Stimulated activated CD4-positive, alpha-beta T cell treated with anti-CD3 and anti-CD28 coated beads, TNF-alpha, amount 100 ng/mL, for 1 hour (primary cell): ENCODE data around the gene OR4F6.
"Not testable (repeated sequence)": the region's sequence is repeated elsewhere in the genome, so short reads cannot be mapped to it uniquely, and the experiment has no call there.

Experiments used
- DNase-seq, 3 donors: peaks; one replicate each; pipeline ENCODE4 v3.0.0-alpha.2; 2020; ENCODE audit warnings: low read depth in 3 of 3, low spot score in 1 of 3

Gene OR4F6

GRCh38 chr15:101803209-101803608 lies at the start of gene OR4F6:
TSS of gene OR4F6 (plus strand) at chr15:101803509. CDS start at chr15:101805720, 2,211 bp downstream.
- no peak for DNase-seq

- DNase-seq = not testable (repeated sequence)
Measured at GRCh38 chr15:101764669-101765339, 38.5 kb upstream of the OR4F6 start.

GRCh38 chr15:101765340-101765671 lies 38.0 kb upstream of the OR4F6 start:
- not testable (repeated sequence) for DNase-seq

GRCh38 chr15:101765772-101766456 lies 37.4 kb upstream of the OR4F6 start:
- DNase-seq = no peak

- not testable (repeated sequence) for DNase-seq
Measured at GRCh38 chr15:101767083-101767640, 36.1 kb upstream of the OR4F6 start.

- no peak for DNase-seq
Measured at GRCh38 chr15:101772921-101773320, 30.4 kb upstream of the OR4F6 start.

GRCh38 chr15:101773496-101774100 lies 29.7 kb upstream of the OR4F6 start:
- DNase-seq = no peak

GRCh38 chr15:101775136-101775535 lies 28.2 kb upstream of the OR4F6 start:
- no peak for DNase-seq

- not testable (repeated sequence) for DNase-seq
Measured at GRCh38 chr15:101778576-101778975, 24.7 kb upstream of the OR4F6 start.

GRCh38 chr15:101780225-101780624 lies 23.1 kb upstream of the OR4F6 start:
- DNase-seq = not testable (repeated sequence)

- DNase-seq = no peak
Measured at GRCh38 chr15:101781928-101782327, 21.4 kb upstream of the OR4F6 start.

GRCh38 chr15:101784644-101785043 lies 18.7 kb upstream of the OR4F6 start:
- no peak for DNase-seq

GRCh38 chr15:101786422-101786821 lies 16.9 kb upstream of the OR4F6 start:
- DNase-seq = not testable (repeated sequence)

GRCh38 chr15:101788001-101788400 lies 15.3 kb upstream of the OR4F6 start:
- DNase-seq = not testable (repeated sequence)

GRCh38 chr15:101788503-101789269 lies 14.6 kb upstream of the OR4F6 start:
- not testable (repeated sequence) for DNase-seq

GRCh38 chr15:101790748-101791147 lies 12.6 kb upstream of the OR4F6 start:
- DNase-seq = not testable (repeated sequence)

GRCh38 chr15:101793981-101794380 lies 9.3 kb upstream of the OR4F6 start:
- not testable (repeated sequence) for DNase-seq

- no peak for DNase-seq
Measured at GRCh38 chr15:101795455-101795854, 7.9 kb upstream of the OR4F6 start.

GRCh38 chr15:101799665-101800064 lies 3.6 kb upstream of the OR4F6 start:
- no peak for DNase-seq

- no peak for DNase-seq
Measured at GRCh38 chr15:101801048-101801447, 2.3 kb upstream of the OR4F6 start.

GRCh38 chr15:101803676-101804075 lies 367 bp downstream of the OR4F6 start:
- no peak for DNase-seq
